ENCODE measurements around the gene PPP1R12C.

PPP1R12C gene

DNA sequence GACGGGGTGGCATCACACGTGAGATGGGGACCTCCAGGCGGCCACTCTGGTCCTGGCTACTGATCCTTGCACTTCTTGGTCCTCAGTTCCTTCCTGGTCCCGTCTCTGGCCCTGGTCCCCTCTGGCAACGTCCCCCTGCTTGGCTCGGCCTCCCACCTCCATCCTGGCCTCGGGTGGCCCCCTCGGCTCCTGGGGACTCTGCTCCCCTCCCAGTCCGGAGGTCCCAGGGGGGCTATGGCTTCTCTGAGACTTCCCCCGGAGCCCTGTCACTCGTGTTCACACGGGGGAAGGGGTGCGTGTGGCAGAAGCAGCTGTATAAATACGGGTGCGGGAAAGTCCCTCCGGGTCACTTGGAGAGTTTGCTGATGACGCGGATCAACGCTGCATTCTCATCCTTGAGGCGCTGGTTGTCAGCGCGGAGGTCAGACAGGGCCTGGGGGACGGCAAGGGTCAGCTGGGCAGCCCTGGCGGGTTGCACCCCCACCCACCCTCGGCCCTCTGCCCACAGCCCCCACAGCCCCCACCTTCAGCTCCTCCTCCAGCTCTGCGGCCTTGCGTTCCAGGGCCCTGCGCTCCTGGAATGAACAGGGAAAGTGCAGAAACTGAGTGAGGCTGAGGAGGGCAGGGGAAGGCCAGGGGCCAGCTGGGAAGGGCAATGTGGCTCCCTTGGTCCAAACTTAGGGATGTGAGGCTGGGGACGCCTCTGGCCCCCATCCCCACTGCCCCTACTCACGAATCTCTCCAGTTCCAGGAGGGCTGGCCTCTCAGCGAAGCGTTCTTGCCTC is 26.1 kb downstream of the PPP1R12C start:
- DNase-seq (ENCODE audit: low read depth), result no peak

DNA sequence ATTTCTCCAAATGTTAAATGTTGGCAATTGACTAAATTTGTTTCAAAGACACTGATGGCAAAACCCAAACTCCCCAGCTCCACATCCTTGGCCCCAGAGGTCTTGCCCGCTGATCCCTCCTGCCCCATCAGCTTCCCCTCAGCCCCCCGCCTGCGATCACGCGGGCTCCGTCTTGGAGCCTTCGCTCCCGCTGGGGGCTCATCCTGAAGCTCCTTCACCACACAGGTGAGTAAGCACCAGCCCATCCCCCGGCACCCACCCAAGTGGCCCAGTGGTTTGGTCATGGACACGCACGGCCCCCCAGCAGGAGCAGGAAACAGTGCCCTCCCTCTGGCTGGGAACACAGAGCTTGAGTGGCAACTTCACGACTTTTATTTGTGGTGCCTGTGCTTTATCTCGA is 26.9 kb downstream of the PPP1R12C start:
- no peak for DNase-seq (ENCODE audit: low read depth)

DNA sequence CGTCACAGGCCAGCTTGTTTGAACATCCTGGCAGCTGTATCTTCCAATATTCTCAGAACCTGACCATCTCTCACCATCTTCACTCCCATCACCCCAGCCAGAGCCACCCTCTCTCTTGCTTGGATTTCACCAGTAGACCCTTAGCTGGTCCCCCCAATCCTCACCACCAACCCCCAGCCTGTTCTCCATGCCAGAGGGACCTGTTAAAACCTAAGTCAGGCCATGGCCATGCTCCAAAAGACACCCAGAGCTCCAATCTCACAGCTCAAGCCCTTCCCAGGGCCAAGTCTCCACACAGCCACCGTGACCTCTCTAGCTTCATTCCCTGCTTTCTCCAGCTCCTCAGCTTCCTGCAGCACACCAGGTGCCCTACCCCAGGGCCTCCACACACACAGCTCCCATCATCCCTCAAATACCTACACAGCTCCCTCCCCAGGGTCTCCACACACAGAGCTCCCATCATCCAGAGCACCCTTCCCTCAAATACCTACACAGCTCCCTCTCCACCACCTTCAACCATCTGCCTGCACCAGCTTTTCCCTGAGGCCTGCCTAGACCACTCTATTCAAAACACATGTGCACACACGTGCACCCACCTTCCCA is 28.0 kb downstream of the PPP1R12C start:
- DNase-seq (ENCODE audit: low read depth), result no peak

DNA sequence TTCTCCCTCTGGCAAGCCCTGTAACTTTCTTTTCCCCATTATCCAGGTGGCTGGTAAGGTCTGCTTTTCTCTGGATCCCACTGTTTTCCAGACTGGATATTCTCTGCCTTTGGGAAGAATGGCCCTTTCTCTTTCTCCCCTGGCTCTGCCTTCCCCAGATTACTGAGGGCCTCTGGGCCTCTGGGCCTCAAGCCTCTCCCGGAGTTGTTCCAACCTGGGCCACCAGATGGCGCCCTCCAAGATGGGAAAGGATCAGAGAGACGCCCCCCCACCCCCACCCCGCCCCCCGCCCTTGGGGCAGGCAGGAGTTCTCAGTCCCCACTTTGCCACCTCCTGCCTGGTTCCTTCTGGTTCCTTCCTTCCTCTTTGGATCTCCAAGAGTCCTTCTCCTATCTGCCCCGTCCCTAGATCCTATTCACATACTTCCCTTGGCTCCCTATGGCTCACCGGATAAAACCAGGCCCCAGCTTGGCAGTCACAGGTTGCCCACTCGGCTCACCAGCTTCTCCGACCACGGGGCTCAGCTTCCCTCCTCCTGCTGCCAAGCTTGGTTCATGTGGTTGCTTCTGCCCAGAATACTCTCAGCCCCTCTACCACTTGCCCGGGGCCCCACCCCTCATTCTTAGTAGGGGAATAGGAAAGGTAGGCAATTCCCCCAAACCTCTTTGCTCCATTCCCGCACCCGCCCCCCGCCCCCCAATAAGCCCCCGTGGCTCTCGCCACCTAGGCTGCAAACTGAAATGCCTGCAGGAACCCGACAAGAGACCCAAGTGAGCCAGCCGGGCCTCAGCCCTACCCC is 28.7 kb downstream of the PPP1R12C start:
- peak; percentile 60 for DNase-seq (ENCODE audit: low read depth)

DNA sequence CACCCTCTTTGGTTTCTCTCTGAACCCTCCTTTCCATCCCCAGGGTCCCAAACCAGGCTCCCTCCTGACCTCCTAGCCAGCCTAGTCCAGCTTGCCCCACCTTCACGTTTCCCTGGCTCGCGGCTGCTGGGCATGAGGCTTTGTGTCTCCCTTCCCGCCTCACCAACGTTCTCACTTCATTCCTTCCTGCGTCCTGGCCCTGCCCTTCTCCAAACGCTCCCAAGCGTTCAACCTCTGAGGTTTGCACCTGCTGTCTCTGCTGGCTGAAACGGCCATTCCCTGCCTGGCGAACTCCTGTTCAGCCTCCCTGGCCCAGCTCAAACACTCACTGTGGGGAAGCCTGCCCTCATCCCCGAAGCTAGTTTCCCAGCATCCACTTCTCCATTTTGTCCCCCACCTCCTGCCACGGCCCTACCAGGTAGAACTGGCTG is 29.4 kb downstream of the PPP1R12C start:
- no peak for DNase-seq (ENCODE audit: low read depth)

DNA sequence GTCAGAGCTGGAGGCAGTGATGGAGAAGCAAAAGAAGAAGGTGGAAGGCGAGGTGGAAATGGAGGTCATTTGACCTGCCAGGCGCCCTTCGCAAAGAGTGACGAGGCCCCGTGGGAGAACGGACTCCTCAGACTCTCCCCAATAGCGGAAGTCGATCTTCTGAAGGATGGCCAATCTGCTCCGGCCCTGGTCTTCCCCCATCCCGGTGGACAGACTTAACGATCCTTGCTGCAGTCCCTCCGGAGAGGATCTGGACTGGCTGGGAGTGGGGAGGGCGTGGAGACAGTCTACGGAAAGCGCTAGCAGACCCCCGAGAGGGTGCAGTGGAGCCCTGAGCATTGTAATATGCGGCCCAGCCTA is 29.9 kb downstream of the PPP1R12C start:
- DNase-seq (ENCODE audit: low read depth), result no peak

DNA sequence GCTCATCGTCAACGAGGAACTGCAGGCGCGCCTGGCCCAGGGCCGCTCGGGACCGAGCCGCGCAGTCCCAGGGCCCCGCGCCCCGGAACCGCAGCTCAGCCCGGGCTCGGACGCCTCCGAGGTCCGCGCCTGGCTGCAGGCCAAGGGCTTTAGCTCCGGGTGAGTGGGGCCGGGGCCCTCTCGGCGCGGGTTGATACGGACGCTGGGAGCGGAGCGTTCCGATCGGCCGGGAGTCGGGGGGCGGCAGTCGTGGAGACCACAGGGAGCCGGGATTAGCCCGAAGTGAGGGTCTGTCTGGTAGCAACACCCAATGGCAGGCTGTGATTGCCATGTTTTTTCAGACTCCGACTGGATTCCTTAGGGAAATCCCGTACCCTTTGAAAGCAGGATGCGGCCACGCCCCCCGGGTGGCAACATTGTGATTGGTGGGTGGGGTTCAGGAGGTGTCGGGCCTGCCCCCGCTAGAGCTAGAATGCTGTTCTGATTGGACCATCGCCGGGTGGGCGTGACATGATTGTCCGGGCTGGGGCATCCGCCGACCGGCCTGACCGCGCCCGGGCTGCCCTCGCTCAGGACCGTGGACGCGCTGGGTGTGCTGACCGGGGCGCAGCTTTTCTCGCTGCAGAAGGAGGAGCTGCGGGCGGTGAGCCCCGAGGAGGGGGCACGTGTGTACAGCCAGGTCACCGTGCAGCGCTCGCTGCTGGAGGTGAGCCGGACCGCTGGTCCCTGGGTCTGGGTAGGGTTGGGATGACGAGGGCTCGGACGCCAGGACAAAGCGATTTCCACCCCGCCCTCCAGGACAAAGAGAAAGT is 30.5 kb downstream of the PPP1R12C start:
- no peak for DNase-seq (ENCODE audit: low read depth)

DNA sequence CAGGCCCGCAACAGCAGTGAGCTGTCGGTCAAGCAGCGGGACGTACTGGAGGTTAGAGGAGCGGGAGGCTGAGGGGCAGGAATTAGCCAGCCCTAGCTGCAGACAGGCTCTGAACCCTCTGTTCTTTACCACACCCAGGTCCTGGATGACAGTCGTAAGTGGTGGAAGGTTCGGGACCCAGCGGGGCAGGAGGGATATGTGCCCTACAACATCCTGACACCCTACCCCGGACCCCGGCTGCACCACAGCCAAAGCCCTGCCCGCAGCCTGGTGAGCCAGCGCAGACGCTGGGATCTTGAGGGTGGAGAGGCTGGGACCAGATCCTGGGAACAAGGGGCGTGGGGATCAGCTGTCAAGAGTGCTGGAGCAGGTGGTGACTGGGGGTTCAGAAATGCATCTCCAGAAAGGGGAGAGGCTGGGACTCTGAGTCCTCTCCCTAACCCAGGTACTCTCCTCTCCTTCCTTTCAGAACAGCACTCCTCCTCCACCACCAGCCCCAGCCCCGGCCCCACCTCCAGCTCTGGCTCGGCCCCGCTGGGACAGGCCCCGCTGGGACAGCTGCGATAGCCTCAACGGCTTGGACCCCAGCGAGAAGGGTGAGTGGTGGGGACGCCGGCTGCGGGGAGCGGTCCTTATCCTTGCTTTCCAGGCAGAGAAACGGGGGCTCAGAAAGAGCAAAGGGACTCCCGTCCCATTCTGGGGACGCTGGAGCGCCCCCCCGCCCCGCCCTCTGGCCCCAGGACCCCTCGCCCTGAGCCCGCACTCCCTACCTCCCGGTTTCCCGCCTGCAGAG is 31.3 kb downstream of the PPP1R12C start:
- DNase-seq (ENCODE audit: low read depth), result no peak

DNA sequence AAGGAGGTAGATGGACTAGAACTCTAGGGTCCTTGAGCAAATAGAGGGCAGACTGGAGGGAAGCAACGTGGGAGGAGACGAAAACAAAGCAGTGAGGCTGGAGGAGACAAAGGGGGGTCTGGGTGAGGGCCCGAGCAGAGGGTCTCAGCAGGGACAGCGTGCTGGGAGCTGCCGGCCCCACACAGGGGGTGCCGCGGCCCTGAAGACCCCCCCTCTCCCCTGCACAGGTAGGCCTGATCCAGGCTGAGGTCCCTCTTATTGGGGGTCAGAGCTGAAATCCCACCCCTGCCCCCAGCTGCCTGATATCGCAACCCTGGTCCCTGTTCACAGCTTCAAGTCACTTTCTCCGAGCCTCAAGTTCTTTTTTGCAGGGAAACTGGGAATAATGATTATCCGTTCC is 33.0 kb downstream of the PPP1R12C start:
- DNase-seq (ENCODE audit: low read depth), result no peak

DNA sequence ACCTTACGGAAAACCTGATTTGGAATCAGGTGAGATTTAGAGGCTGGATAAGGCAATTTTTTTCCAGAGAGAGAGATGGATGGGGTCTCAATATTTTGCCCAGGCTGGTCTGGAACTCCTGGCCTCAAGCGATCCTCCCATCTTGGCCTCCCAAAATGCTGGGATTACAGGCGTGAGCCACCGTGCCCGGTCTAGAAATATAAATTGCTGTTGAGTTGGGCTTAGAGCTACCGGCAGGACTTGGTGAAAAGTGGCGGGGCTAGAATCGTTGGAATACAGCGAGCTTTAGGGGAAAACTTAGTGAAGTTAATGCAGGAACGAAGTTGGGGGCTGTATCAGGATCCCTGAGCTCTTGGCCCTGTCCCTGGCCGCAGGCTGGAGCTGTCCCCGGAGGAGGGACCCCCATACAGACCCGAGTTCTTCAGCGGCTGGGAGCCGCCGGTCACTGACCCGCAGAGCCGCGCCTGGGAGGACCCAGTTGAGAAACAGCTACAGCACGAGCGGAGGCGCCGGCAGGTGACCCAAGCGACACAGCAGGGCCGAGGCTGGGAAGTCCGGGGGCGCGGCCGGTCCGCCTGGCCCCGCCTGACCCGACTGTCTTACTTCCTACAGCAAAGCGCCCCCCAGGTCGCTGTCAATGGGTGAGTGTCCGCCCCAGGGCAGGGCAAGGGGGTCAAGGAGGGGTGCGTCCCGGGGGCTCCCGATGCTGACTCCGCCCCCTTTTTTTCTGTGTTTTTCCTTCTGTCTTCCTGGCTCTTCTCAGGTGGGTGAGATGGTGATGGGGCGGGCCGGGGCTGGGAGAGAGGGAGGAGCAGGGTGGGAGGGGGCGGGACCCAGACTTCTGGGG is 34.2 kb downstream of the PPP1R12C start:
- DNase-seq (ENCODE audit: low read depth), result no peak

DNA sequence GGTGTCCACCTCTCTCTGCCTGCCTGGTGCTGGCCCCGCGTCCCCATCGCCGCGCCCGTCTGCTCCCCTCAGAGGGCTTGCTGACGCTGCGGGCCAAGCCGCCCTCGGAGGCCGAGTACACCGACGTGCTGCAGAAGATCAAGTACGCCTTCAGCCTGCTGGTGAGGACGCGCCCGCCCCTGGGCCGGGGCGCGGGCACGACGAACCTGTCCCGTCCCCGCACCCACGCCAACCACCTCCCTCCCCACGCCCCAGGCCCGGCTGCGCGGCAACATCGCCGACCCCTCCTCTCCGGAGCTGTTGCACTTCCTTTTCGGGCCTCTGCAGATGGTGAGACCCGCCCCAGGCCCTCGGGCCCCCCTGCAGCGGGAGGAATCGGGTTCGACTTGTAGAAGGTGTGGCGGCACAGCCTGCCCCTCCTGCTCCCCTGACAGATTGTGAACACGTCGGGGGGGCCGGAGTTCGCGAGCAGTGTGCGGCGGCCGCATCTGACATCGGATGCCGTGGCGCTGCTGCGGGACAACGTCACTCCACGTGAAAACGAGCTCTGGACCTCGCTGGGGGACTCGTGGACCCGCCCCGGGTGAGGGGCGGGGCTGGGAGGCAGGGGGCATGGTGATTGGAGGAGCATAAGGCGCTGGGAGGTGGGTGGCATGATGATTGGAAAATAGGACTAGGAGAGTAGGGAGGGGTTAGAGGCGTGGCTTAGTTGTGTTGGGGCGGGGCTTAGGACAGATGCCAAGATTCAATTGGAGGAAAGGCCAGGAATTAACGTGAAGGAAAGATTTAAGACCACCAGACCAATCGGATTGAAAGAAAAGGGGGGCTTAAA is 35.2 kb downstream of the PPP1R12C start:
- no peak for DNase-seq (ENCODE audit: low read depth)

DNA sequence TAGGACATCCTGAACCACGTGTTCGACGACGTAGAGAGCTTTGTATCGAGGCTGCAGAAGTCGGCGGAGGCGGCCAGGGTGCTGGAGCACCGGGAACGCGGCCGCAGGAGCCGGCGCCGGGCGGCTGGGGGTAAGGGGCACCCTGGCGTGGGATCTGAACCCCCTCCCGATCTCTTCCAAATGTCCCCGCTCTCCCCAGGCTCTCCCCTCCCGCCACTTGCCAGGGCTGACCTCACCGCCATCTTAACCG is 35.7 kb downstream of the PPP1R12C start:
- DNase-seq (ENCODE audit: low read depth), result no peak

DNA sequence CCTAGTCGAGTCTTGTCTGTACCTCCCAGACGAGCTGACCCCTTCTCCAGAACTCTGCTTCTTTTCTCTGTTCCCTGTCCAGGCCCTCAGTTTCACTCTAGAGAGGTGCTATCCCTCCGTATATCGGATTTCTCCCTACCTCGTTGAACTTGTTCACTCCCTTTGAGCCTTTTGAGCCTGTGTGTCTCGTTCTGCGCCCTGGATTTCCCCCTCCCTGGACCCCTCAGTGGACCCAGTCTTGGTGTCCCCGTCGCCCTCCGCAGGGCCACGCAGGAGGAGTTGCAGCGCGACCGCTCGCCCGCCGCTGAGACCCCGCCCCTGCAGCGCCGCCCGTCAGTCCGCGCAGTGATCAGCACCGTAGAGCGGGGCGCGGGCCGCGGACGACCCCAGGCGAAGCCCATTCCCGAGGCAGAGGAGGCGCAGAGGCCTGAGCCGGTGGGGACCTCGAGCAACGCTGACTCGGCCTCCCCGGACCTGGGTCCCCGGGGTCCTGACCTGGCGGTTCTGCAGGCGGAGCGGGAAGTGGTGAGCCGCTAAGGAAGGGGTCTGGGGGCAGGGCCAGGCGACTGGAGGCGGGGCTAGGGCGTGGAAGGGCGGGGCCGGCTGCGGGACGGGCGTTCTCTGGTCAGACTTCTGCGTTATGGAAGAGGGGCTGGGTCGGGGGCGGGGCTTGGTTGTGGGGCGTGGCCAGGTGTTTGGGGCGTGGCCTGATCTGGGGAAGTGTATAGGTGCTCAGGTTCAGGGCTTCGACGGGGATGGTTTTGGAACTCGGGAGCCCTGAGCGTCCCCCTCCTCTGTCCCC is 36.3 kb downstream of the PPP1R12C start:
- DNase-seq (ENCODE audit: low read depth), result peak; percentile 72

DNA sequence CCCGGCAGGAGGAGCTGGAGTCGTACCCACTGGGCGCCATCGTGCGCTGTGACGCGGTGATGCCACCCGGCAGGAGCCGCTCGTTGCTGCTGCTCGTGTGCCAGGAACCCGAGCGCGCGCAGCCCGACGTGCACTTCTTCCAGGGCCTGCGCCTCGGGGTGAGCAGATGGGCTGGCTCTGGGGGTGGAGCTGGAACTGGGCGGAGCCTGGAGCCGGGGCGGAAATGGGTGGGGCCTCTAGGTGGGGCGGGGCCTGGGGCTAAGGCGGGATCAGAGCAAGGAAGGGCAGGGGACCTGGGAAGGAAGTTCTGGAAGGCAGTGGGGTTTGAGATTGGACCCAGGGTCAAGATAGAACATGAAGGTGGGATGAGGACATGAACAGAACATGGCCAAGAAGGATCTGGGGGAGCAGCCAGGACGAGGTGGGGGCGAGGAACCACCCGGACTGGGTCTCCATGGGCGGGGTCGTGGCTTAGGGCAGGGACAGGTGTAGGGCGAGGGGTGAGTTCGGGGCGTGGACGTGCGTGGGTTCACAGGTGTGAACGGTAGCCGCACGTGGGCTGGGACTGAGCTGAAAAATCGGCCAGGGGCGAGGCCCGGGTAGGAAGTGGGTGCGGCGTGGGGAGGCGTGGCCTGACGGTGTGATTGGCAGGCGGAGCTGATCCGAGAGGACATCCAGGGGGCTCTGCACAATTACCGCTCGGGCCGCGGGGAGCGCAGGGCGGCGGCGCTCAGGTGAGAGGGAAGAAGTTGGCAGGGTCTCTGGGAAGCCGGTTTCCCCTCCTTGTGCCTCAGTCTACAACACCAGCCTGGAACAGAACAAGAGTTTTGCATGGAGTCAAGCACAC is 37.1 kb downstream of the PPP1R12C start:
- no peak for DNase-seq (ENCODE audit: low read depth)

DNA sequence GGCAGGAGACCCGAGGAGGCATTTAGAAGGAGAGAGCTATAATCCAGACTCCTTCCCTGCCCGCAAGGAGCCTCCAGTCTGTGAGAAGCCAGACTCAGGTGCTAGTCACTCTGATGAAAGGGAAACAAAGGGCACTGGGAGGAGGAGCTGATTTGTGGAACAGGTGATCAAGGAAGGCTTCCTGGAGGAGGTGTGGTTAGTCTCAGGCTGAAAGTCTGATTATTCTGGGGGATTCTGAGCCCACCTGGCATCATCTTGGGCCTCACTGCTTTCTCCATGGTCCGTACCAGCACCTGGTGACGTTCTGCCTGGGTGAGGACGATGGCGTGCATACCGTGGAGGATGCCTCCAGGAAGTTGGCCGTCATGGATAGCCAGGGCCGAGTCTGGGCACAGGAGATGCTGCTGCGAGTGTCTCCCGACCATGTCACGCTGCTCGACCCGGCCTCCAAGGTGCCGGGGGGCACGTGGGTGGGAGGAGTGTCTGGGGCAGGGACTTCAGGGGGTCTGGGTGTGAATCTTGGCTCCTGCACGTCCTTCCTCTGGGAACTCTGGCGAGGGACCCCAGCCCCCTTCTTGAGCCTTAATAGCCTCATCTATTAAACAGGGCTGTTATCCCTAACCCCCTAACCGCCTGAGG is 37.9 kb downstream of the PPP1R12C start:
- no peak for DNase-seq (ENCODE audit: low read depth)

DNA sequence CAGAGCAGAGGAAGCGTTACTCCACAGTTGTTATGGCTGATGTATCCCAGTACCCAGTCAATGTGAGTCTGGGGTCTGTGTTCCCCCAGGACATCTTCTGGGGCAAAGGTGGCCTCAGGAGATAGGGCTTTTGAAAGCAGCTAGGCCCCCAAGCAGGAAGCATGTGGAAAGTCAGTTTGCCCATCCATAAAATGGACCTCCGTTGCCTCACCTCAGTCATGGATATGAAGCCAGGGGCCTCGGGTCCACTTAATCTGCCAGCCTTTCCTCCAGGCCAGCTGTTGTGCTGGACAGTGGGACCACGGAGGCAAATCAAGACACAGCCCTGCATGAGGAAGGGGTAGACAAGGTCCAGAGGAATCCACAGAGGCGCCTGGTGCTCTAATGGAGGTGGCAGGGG is 38.4 kb downstream of the PPP1R12C start:
- DNase-seq (ENCODE audit: low read depth), result no peak

DNA sequence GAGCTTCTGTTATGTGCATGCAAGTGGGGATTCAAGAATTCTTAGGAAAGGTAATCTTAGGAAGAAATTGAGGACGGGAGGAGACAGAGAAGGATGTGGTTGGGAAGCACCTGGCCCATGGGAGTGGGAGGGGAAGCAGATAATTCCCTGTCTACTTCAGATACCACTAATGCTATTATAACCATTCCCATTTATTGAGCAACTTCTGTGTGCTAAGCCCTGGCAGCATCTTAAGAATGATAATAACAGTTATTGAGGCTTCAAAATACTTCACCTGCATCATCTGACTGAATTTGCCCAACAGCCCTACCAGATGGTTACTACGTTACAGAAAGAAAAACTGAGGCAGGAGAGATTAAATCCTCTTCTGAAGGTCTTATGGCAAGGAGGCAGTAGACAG is 40.3 kb downstream of the PPP1R12C start:
- DNase-seq (ENCODE audit: low read depth), result no peak

DNA sequence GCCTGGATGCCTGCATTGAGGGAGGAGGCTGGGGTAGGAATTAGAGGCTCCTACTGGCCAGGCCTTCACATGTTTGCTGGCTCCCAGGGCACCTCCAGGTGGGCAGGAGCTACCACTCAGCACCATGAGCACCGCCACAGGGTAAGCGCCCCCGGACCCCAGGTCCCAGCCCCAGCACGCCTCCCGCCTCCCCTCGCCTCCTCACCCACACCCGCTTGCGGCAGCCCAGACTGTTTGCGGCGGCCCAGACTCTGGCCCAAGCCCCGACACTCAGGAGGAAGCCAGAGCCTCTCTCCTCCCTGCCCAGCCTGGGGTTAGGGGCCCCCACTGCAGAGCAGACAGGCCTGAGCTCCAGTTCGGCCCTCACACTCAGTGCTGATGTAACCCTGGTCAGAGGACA is 41.1 kb downstream of the PPP1R12C start:
- DNase-seq (ENCODE audit: low read depth), result no peak

Data from stimulated activated CD8-positive, alpha-beta memory T cell treated with anti-CD3 and anti-CD28 coated beads, Interleukin-12 subunit alpha, Interleukin-12 subunit beta, amount 100 ng/mL, for 1 hour (primary cell).